K562 (cell line): ENCODE measurements around the gene MITF. TPM values are rescaled to one million over a fixed set of nuclear protein-coding genes. Genes with fewer than 3 reads are reported as not detected.

Experiments used
- ATAC-seq: fragments of 200-7000 bp; cut with Tn5 transposase; 3 replicates; pipeline ENCODE4 v1.9.1; 2020; ENCODE audit warnings: moderate library complexity
- BruUV-seq: library from RNA; stranded (reverse); fragments of 400-500 nt; replicated peaks from 2 replicates; lab custom pipeline; 2021; lab: Mats Ljungman, UMichigan
- CTCF ChIA-PET: fragments of 300-600 bp; formaldehyde crosslinking; extraction: SDS; loops from one replicate; lab custom pipeline; 2021; ENCODE audit warnings: low intra/inter-chr PET ratio; lab: Yijun Ruan, JAX
- POLR2A ChIA-PET: fragments of 300-600, 350-650 bp; sonication (Branson Sonifier 250); formaldehyde crosslinking; extraction: SDS; loops from one replicate; lab custom pipeline; 2021; ENCODE audit warnings: antibody characterized with exemption, inconsistent platforms; lab: Yijun Ruan, JAX
- DNase-seq, 4 experiments: peaks; one replicate each; pipeline versions ENCODE4 v3.0.0 to v3.0.0-alpha.2; 2011 to 2018; ENCODE audit warnings: low spot score in 3 of 4, mixed read lengths in 3 of 4; ENCODE audit errors: extremely low read depth in 1 of 4
- FAIRE-seq: peaks from 2 replicates; lab custom pipeline; 2011; peaks lifted over from hg19 to GRCh38; lab: Jason Lieb, UNC
- H2AFZ ChIP-seq: 2 replicates; pipeline ENCODE4 v1.6.0; 2011; ENCODE audit warnings: low read depth, low read length, control low read depth, inconsistent platforms
- H3K27ac ChIP-seq: fragments of 200-600 bp; 3 replicates; pipeline ENCODE4 v1.8.0; 2011; ENCODE audit warnings: low read depth, mild to moderate bottlenecking, control low read depth, inconsistent platforms, low read length, moderate library complexity, mixed read lengths; ENCODE audit errors: extremely low read depth
- H3K27me3 ChIP-seq, 2 experiments: fragments of 300-600 bp in 1 of 2; 2 replicates in 1 of 2; 3 replicates in 1 of 2; pipeline versions ENCODE4 v1.6.0 to v1.8.0; 2011; ENCODE audit warnings: inconsistent platforms in 2 of 2, low read length in 2 of 2, mild to moderate bottlenecking in 1 of 2, mixed read lengths in 1 of 2, moderate library complexity in 1 of 2; ENCODE audit not compliant: control insufficient read depth in 2 of 2, insufficient read depth in 2 of 2
- H3K36me3 ChIP-seq: fragments of 300-600 bp; 3 replicates; pipeline ENCODE4 v1.8.0; 2011; ENCODE audit warnings: mild to moderate bottlenecking, low read length, inconsistent platforms; ENCODE audit not compliant: control insufficient read depth, insufficient read depth
- H3K4me1 ChIP-seq, 2 experiments: fragments of 200-600 bp in 1 of 2; replicated peaks in 1 of 2; 2 replicates in 1 of 2; 3 replicates in 1 of 2; pipeline versions ENCODE4 v1.5.1 to v1.8.0; 2011; ENCODE audit warnings: inconsistent platforms in 2 of 2, low read length in 2 of 2, mild to moderate bottlenecking in 1 of 2, mixed read lengths in 1 of 2, moderate library complexity in 1 of 2; ENCODE audit not compliant: control insufficient read depth in 2 of 2, insufficient read depth in 2 of 2
- H3K4me2 ChIP-seq: 2 replicates; pipeline ENCODE4 v1.6.1; 2011; ENCODE audit warnings: low read length, control low read depth, inconsistent platforms, mixed read lengths; ENCODE audit not compliant: insufficient read depth
- H3K4me3 ChIP-seq: fragments of 200-600 bp; sonication (generic), shearing (Covaris generic); 2 replicates; pipeline ENCODE4 v1.5.1; 2016; ENCODE audit warnings: control low read depth, inconsistent platforms
- H3K79me2 ChIP-seq: fragments of 200-600 bp; 3 replicates; pipeline ENCODE4 v1.8.0; 2011; ENCODE audit warnings: low read length, inconsistent platforms; ENCODE audit not compliant: control insufficient read depth, insufficient read depth
- H3K9ac ChIP-seq, 2 experiments: 2 replicates each; pipeline versions ENCODE4 v1.6.0 to v1.6.1; 2011; ENCODE audit warnings: low read depth in 2 of 2, low read length in 2 of 2, control low read depth in 1 of 2, inconsistent platforms in 1 of 2, mild to moderate bottlenecking in 1 of 2, mixed read lengths in 1 of 2; ENCODE audit not compliant: insufficient read depth in 1 of 2
- H3K9me1 ChIP-seq: one replicate; pipeline ENCODE4 v1.6.0; 2011; ENCODE audit warnings: inconsistent platforms, mild to moderate bottlenecking, low read length, moderate library complexity; ENCODE audit not compliant: control insufficient read depth, insufficient read depth
- H3K9me3 ChIP-seq: replicated peaks from 2 replicates; pipeline ENCODE4 v1.5.1; 2011; ENCODE audit warnings: low read depth, low read length, inconsistent platforms; ENCODE audit not compliant: control insufficient read depth, insufficient read depth
- H4K20me1 ChIP-seq: replicated peaks from 2 replicates; pipeline ENCODE4 v1.6.1; 2011; ENCODE audit warnings: low read length, inconsistent platforms, mixed read lengths; ENCODE audit not compliant: control insufficient read depth, insufficient read depth
- C11orf30 ChIP-seq: fragments of 450-650 bp; IDR thresholded peaks from 2 replicates; pipeline ENCODE4 v1.6.1; 2016; ENCODE audit warnings: low read depth, mild to moderate bottlenecking
- NFE2 ChIP-seq: IDR thresholded peaks from 2 replicates; pipeline ENCODE4 v1.6.1; 2014; ENCODE audit warnings: antibody characterized with exemption, low read depth
- PURB ChIP-seq: sonication (generic); formaldehyde crosslinking; IDR thresholded peaks from 2 replicates; pipeline ENCODE4 v1.9.0; 2021; ENCODE audit warnings: low read depth, mild to moderate bottlenecking, missing genetic modification reagents
- RFX7 ChIP-seq: fragments of 250-450 bp; sonication (Bioruptor Pico); IDR thresholded peaks from 2 replicates; pipeline ENCODE4 v1.5.1; 2021; ENCODE audit warnings: mild to moderate bottlenecking
- TAF9B ChIP-seq: fragments of 450-650 bp; IDR thresholded peaks from 2 replicates; pipeline ENCODE4 v1.6.1; 2018; ENCODE audit warnings: mild to moderate bottlenecking; ENCODE audit not compliant: partially characterized antibody
- XRCC3 ChIP-seq: fragments of 450-650 bp; IDR thresholded peaks from 2 replicates; pipeline ENCODE4 v1.6.1; 2017; ENCODE audit warnings: mild to moderate bottlenecking, moderate library complexity
- WGBS: fragments of 100-300 bp; shearing (Covaris generic); methylation state at CpG from one replicate; pipeline ENCODE4 v1.1.6; 2016; ENCODE audit warnings: low coverage, mixed read lengths; ENCODE audit not compliant: insufficient coverage; ENCODE audit errors: missing lambda C conversion rate; 5-methylcytosine and 5-hydroxymethylcytosine counted together
- in situ Hi-C: fragments of 300-500 bp; cut with MboI; formaldehyde crosslinking; loops from 4 replicates; pipeline ENCODE4 v1.15.0; 2018; ENCODE audit warnings: inconsistent platforms, mixed read lengths
- intact Hi-C: fragments of 100-400 bp; cut with micrococcal nuclease; formaldehyde crosslinking; loops from 2 replicates; pipeline ENCODE4 v1.14.2; 2022
- polyA plus RNA-seq, 8 experiments: library from polyadenylated mRNA; depleted of rRNA in 4 of 8; stranded (reverse) in 5 of 8; unstranded in 3 of 8; fragments of >200 nt; fragmentation: Nextera tagmentation in 2 of 8; fragmentation: Illumina TruSeq in 1 of 8; extraction: Ambion mirVana in 2 of 8; extraction: Trizol in 1 of 8; gene quantifications; 2 replicates each; pipeline versions ENCODE4 v1.2.1 to v1.2.3, GENCODE V29; 2011 to 2014; ENCODE audit warnings: inconsistent platforms in 1 of 8, missing spikeins in 1 of 8
- total RNA-seq, 7 experiments: library from RNA; depleted of rRNA in 6 of 7; stranded (reverse); fragments of >200 nt in 6 of 7; fragmentation: Illumina TruSeq in 2 of 7; extraction: Trizol in 2 of 7; gene quantifications; 2 replicates each; pipeline versions ENCODE4 v1.2.1 to v1.2.3, GENCODE V29; 2011 to 2021; ENCODE audit warnings: low replicate concordance in 1 of 7
- TF ChIP-seq, protein P1 (sequence below): fragments of 250-450 bp; sonication (Bioruptor Pico); IDR thresholded peaks from 2 replicates; pipeline ENCODE4 v1.8.0; 2021; ENCODE audit warnings: moderate library complexity, mild to moderate bottlenecking, inconsistent platforms
- TF ChIP-seq, protein P2 (sequence below): fragments of 250-450 bp; sonication (Bioruptor Pico); IDR thresholded peaks from 2 replicates; pipeline ENCODE4 v1.5.1; 2021; ENCODE audit warnings: mild to moderate bottlenecking
- TF ChIP-seq, protein P3 (sequence below): fragments of 250-450 bp; sonication (Bioruptor Pico); IDR thresholded peaks from 2 replicates; pipeline ENCODE4 v1.5.0; 2020; ENCODE audit warnings: mild to moderate bottlenecking, borderline replicate concordance
- TF ChIP-seq, protein P4 (sequence below): fragments of 450-650 bp; IDR thresholded peaks from 2 replicates; pipeline ENCODE4 v1.6.1; 2017; ENCODE audit warnings: antibody characterized with exemption

Gene MITF
- total and polyA plus RNA-seq, 9 of the 15 experiments (the other 6 are each of a cell fraction or from before 2014, with no cell fraction given), result 5.6 to 14.9 (median 11.1) TPM

DNA sequence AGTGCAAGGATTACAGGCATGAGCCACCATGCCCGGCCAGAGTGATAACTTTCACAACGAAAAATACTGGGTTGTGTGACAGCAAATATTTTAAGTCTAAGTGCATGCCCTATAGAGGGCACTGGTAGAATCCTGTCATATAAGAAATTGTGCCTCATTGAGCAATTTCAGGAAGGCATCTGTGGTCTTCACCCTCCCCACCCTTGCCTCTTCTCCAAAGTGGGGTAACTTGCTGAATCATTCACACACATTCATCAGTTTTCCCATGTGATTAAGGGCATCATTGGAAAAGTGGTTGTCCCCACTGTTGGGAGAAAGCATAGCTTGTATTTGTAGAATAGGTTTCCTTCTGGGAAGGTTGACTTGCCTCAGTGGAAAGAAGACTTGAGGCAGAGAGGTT, 9.2 kb downstream of the MITF start:
- H3K79me2 ChIP-seq, result peaks cover 83% of the 10 kb centered on the region
- in situ Hi-C loops (no loop called here), intact Hi-C loops (no loop called here)
- ATAC-seq, result no peak
- no peak overlapping the region for H3K4me2 ChIP-seq
- ChIA-PET CTCF (no interaction called here), POLR2A (no interaction called here)
- TF ChIP-seq RFX7 (CRISPR knock-in tag) (no peak), C11orf30 (0 out of 2 replicates have a peak, but pooled peaks have one; percentile 14), NFE2 (peak; percentile 57), PURB (CRISPR knock-in tag) (no peak), XRCC3 (no peak), TAF9B (no peak)
- TF ChIP-seq, protein P1, sequence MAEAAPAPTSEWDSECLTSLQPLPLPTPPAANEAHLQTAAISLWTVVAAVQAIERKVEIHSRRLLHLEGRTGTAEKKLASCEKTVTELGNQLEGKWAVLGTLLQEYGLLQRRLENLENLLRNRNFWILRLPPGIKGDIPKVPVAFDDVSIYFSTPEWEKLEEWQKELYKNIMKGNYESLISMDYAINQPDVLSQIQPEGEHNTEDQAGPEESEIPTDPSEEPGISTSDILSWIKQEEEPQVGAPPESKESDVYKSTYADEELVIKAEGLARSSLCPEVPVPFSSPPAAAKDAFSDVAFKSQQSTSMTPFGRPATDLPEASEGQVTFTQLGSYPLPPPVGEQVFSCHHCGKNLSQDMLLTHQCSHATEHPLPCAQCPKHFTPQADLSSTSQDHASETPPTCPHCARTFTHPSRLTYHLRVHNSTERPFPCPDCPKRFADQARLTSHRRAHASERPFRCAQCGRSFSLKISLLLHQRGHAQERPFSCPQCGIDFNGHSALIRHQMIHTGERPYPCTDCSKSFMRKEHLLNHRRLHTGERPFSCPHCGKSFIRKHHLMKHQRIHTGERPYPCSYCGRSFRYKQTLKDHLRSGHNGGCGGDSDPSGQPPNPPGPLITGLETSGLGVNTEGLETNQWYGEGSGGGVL (CRISPR knock-in tag), result no peak
- TF ChIP-seq, protein P2, sequence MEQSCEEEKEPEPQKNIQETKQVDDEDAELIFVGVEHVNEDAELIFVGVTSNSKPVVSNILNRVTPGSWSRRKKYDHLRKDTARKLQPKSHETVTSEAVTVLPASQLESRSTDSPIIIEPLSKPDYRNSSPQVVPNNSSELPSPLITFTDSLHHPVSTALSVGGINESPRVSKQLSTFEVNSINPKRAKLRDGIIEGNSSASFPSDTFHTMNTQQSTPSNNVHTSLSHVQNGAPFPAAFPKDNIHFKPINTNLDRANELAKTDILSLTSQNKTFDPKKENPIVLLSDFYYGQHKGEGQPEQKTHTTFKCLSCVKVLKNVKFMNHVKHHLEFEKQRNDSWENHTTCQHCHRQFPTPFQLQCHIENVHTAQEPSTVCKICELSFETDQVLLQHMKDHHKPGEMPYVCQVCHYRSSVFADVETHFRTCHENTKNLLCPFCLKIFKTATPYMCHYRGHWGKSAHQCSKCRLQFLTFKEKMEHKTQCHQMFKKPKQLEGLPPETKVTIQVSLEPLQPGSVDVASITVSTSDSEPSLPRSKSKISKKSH (CRISPR knock-in tag), result no peak
- TF ChIP-seq, protein P3, sequence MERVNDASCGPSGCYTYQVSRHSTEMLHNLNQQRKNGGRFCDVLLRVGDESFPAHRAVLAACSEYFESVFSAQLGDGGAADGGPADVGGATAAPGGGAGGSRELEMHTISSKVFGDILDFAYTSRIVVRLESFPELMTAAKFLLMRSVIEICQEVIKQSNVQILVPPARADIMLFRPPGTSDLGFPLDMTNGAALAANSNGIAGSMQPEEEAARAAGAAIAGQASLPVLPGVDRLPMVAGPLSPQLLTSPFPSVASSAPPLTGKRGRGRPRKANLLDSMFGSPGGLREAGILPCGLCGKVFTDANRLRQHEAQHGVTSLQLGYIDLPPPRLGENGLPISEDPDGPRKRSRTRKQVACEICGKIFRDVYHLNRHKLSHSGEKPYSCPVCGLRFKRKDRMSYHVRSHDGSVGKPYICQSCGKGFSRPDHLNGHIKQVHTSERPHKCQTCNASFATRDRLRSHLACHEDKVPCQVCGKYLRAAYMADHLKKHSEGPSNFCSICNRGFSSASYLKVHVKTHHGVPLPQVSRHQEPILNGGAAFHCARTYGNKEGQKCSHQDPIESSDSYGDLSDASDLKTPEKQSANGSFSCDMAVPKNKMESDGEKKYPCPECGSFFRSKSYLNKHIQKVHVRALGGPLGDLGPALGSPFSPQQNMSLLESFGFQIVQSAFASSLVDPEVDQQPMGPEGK (CRISPR knock-in tag), result no peak
- TF ChIP-seq, protein P4, sequence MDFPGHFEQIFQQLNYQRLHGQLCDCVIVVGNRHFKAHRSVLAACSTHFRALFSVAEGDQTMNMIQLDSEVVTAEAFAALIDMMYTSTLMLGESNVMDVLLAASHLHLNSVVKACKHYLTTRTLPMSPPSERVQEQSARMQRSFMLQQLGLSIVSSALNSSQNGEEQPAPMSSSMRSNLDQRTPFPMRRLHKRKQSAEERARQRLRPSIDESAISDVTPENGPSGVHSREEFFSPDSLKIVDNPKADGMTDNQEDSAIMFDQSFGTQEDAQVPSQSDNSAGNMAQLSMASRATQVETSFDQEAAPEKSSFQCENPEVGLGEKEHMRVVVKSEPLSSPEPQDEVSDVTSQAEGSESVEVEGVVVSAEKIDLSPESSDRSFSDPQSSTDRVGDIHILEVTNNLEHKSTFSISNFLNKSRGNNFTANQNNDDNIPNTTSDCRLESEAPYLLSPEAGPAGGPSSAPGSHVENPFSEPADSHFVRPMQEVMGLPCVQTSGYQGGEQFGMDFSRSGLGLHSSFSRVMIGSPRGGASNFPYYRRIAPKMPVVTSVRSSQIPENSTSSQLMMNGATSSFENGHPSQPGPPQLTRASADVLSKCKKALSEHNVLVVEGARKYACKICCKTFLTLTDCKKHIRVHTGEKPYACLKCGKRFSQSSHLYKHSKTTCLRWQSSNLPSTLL, result no peak
- no peak overlapping the region for H3K27ac ChIP-seq
- H3K9me3 ChIP-seq, result peaks cover 6% of the 10 kb centered on the region
- no peak overlapping the region for H3K9ac ChIP-seq
- H4K20me1 ChIP-seq, result no peaks in the 10 kb centered on the region
- peaks cover 0 to 13% of the 10 kb centered on the region in 2 experiments; a peak in 3 of 5 replicates for H3K4me1 ChIP-seq
- FAIRE-seq, result no peak
- H2AFZ ChIP-seq, result no peak overlapping the region
- no peaks in the 10 kb centered on the region for H3K9me1 ChIP-seq
- no peaks in the 10 kb centered on the region; the same call in 2 of the 3 replicates for H3K36me3 ChIP-seq
- BruUV-seq, result no TSS peak
- 67% methylated on average over 2 of the region's 2 CpGs for WGBS
- H3K4me3 ChIP-seq, result no peak overlapping the region
- no peaks in the 10 kb centered on the region for H3K27me3 ChIP-seq
- no peak for DNase-seq
